NCI-H2227 treated with DMSO at 0.1 percent for 48 hours (cell line): ENCODE results near the gene CDS2.

Experiments
- DNase-seq: peaks from one replicate; lab custom pipeline; 2025; lab: John Stamatoyannopoulos, UW

Gene CDS2

DNA sequence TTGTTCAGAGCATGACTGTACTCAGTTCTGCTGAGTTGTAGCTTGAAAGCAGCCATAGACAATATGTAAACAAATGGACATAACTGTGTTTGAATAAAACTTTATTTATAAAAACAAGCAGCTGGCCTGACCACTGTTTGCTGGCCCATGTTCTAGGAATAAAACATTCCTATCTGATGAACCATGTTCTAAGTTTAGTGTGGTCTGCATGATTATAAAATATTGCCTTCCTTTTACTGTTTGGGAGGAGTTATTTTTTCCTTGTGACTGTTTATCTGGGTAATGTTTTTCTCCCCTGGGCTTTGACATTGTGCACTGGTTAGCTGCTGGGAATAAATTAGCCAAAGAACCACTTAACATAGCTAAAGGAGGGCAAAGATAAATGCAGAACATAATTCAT lies 55.1 kb downstream of the CDS2 start:
- DNase-seq: no peak

DNA sequence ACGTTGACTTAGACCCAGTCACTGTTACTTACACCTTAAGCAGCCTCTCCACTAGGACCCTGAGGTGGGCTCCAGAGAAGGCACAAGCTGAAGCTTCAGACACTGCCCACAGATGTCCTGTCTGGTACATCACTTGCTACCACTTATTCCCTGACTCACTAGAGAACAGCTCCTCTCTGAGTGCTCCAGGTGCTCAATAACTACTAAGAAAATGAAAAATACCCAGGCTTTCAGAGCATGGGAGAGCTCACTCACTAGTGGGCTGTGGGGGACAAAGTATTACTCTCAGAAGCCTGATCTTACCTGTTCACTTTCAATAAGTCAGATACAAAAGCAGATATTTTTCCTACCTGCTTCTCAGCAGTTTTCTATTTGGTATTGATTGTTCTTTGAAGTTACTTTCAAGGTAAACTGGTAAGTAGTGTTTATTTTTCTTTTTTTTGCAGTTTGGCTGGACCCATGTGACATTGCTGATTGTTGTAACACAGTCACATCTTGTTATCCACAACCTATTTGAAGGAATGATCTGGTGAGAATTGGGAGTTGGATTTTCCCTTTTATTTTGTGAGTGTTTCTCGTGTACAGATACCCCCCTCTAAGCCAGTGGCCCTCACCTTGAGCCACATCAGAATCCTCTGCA lies 55.9 kb downstream of the CDS2 start:
- no peak for DNase-seq

- DNase-seq: no peak
Measured at GRCh38 chr20:5183731-5184474, 57.1 kb downstream of the CDS2 start.

DNA sequence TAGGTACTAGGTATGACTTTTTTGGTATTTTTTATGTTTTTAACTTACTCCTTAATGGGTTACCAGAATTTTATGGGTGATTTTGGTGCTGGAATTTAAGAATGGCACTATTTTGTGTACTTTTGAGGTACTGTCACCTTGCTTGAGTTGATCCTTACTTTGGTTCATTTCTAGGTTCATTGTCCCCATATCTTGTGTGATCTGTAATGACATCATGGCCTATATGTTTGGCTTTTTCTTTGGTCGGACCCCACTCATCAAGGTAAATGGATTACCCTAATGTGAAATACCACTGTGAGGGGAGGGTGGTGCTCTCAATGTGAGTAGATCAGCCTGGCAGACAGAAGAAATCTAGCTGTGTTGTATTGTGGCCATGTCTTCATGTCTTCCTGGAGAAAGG lies 57.9 kb downstream of the CDS2 start:
- no peak for DNase-seq

GRCh38 chr20:5187122-5187521 lies 60.3 kb downstream of the CDS2 start:
- no peak for DNase-seq

DNA sequence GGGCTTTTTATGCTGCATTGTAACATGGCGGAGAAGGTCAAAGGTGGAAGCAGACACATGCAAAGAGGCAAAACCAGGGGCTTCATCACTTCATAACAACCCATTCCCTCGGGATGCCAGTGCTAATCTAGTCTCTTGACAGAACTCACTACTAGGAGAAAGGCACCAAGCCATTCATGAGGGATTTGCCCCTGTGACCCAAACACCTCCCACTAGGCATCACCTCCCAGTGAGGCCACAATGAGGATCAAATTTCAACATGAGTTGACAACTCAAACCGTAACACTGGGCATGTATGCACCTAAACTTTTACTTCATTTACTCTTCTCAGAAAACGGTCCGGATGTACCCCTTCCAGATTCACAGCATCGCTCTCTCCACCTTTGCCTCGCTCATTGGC lies 61.9 kb downstream of the CDS2 start:
- no peak for DNase-seq

GRCh38 chr20:5189917-5190316 lies 63.1 kb downstream of the CDS2 start:
- no peak for DNase-seq

- DNase-seq: no peak
Measured at GRCh38 chr20:5190444-5190843, 63.6 kb downstream of the CDS2 start.

DNA sequence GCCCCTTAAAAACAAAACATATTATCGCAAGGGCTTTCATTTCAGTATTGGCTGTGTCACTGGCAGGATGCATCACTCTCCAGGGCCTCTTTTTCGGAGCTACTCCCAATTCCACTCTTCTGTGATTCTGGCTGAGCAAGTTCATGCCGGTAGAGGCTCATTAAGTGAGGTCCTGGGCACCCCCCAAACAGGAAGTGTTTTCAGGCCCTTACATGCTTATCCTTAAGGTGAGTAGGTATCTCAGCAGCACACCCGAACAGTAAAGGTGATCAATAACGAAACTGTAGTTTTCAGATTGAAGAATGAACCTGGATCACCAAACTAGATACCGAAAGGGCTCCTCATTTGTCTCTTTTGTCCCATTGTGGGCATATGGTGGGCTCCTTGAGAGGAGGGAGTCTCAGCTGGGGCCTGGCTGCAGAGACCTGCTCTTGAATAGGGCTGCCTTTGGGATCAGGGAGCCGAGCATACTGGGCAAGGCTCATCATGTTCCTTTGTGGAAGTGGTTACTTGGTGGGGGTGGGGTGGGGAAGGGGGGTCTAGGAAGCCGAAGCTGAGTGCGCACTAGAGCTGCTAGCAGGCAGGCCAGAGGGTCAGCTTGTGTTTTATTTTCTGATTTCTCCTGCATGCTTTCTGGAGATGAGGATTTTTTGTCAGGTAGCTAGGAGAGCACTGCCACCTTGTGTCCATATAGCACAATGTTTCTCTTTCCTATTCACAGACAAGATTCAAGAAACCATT lies 65.2 kb downstream of the CDS2 start:
- peak; percentile 85 for DNase-seq

GRCh38 chr20:5192570-5193431 lies 66.0 kb downstream of the CDS2 start:
- DNase-seq: no peak

GRCh38 chr20:5195655-5196054 lies 68.8 kb downstream of the CDS2 start:
- DNase-seq: no peak

DNA sequence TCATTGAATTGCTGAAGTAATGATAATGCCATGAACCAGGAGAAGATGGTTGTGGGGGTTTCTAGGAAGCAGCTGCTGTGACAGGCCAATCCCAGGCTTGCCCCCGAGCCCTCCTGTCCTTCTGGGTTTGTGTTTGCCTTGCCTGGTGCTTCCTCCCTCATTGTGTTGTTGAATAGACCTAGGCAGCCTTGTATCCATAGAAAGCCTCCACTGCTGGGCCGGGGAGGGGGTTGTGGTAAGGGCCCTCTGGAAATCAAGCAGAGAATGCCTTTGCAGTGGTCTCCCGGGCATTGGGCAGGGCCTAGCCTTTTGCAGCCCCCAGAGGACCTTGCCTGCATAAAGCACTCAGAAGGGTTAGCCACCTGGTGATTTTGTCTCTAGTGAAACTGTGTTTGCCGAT lies 69.3 kb downstream of the CDS2 start:
- DNase-seq: no peak

GRCh38 chr20:5197270-5197827 lies 70.5 kb downstream of the CDS2 start:
- no peak for DNase-seq

GRCh38 chr20:5197847-5198650 lies 71.2 kb downstream of the CDS2 start:
- DNase-seq: no peak

DNA sequence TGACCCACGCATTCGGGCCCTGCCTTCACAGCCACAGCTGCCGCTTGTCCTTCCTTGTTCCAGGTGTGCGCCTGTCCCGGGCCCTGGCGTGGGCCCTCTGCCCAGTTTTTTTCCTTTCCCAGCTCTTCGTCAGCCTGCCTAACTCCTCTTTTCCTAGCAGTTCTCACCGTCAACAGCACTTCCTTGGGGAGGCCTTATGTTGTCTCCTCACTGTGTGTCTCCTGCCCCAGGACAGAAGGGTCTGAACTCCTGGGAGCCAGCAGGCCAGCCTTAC lies 71.8 kb downstream of the CDS2 start:
- DNase-seq: no peak

GRCh38 chr20:5203380-5203779 lies 76.6 kb downstream of the CDS2 start:
- no peak for DNase-seq

- peak; percentile 79 for DNase-seq
Measured at GRCh38 chr20:5205348-5206210, 78.8 kb downstream of the CDS2 start.

DNA sequence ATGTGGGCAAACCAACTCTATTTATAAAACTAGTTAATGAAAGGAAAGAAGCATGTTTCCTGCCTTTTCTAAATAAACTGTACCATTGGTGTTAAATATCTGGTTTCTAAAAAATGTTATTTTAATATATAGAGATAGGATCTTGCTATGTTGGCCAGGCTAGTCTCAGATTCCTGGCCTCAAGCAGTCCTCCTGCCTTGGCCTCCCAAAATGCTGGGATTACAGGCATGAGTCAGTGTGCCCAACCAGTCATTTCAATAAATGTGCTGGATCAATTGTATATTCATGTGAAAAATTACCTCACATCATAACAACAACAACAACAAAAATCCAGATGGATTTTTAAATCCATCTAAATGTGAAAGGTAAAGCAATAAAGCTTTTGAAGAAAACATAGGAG lies 80.3 kb downstream of the CDS2 start:
- no peak for DNase-seq

GRCh38 chr20:5211803-5212714 lies 85.3 kb downstream of the CDS2 start:
- DNase-seq: no peak
